Activated CD8-positive, alpha-beta memory T cell treated with anti-CD3 and anti-CD28 coated beads, Interleukin-2, amount 50 U/mL, for 1 hour (primary cell): Measurements from ENCODE around the gene DIP2B.

Experiments
- DNase-seq: peaks from one replicate; pipeline ENCODE4 v3.0.0-alpha.2; 2020; ENCODE audit errors: extremely low read depth

Gene DIP2B

GRCh38 chr12:50635857-50636256 lies 131.1 kb downstream of the DIP2B start:
- DNase-seq, result no peak

GRCh38 chr12:50636505-50636904 lies 131.7 kb downstream of the DIP2B start:
- no peak for DNase-seq

GRCh38 chr12:50637870-50638481 lies 133.2 kb downstream of the DIP2B start:
- DNase-seq, result no peak

GRCh38 chr12:50638482-50638880 lies 133.7 kb downstream of the DIP2B start:
- no peak for DNase-seq

GRCh38 chr12:50639721-50640120 lies 134.9 kb downstream of the DIP2B start:
- no peak for DNase-seq

GRCh38 chr12:50640321-50640939 lies 135.6 kb downstream of the DIP2B start:
- DNase-seq, result no peak

GRCh38 chr12:50641566-50641965 lies 136.8 kb downstream of the DIP2B start:
- no peak for DNase-seq

GRCh38 chr12:50642035-50642451 lies 137.3 kb downstream of the DIP2B start:
- no peak for DNase-seq

- DNase-seq, result no peak
Measured at GRCh38 chr12:50642761-50643160, 138.0 kb downstream of the DIP2B start.

- no peak for DNase-seq
Measured at GRCh38 chr12:50647031-50647430, 142.2 kb downstream of the DIP2B start.

GRCh38 chr12:50647479-50647878 lies 142.7 kb downstream of the DIP2B start:
- no peak for DNase-seq

GRCh38 chr12:50650285-50650684 lies 145.5 kb downstream of the DIP2B start:
- no peak for DNase-seq

- DNase-seq, result no peak
Measured at GRCh38 chr12:50655374-50655921, 150.7 kb downstream of the DIP2B start.

GRCh38 chr12:50659260-50659659 lies 154.5 kb downstream of the DIP2B start:
- DNase-seq, result no peak

- DNase-seq, result no peak
Measured at GRCh38 chr12:50659690-50660424, 155.1 kb downstream of the DIP2B start.

GRCh38 chr12:50660425-50660822 lies 155.6 kb downstream of the DIP2B start:
- no peak for DNase-seq

- no peak for DNase-seq
Measured at GRCh38 chr12:50661300-50662115, 156.7 kb downstream of the DIP2B start.

- no peak for DNase-seq
Measured at GRCh38 chr12:50662116-50662510, 157.3 kb downstream of the DIP2B start.

- no peak for DNase-seq
Measured at GRCh38 chr12:50665170-50665569, 160.4 kb downstream of the DIP2B start.

- no peak for DNase-seq
Measured at GRCh38 chr12:50665609-50666008, 160.8 kb downstream of the DIP2B start.

- DNase-seq, result no peak
Measured at GRCh38 chr12:50666023-50666422, 161.2 kb downstream of the DIP2B start.

- DNase-seq, result no peak
Measured at GRCh38 chr12:50672158-50672557, 167.4 kb downstream of the DIP2B start.
